ENCODE data around the gene MEGF9. TPM values are rescaled to one million over a fixed set of nuclear protein-coding genes. Genes with fewer than 3 reads are reported as not detected.

The MEGF9 gene
- total RNA-seq, 1 experiment from 2014 or later, result 35.7 TPM

DNA sequence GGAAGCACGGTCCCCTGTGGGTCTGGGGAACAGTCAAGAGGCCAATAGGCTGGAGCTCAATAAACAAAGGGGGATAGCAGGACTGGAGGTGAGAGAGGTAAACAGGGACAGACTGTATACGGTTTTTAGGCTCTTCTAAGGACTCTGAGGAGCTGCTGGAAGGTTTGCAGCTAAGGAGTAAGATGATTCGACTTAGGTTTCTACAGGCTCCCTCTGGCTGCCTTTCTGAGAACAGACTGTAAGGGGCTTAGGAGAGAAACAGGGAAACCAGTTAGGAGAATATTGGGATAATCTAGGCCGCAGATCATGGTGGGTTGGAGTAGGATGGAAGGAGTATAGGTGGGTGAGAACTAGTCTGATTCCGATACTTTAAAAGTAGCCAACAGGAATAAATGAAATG lies 144.7 kb downstream of the MEGF9 start:
- TF ChIP-seq EZH2 (IDR thresholded peaks at IDR 0.05; ENCODE audit: low read depth), result no peak
- Histone ChIP-seq H3K4me1 (replicated peaks; ENCODE audit: insufficient read depth) (no peaks in the 10 kb centered on the region), H3K9me2 (ENCODE audit: insufficient read depth) (no peaks in the 10 kb centered on the region), H4K20me1 (ENCODE audit: insufficient read depth) (no peaks in the 10 kb centered on the region), H3K9me3 (ENCODE audit: insufficient read depth, low read depth) (no peaks in the 10 kb centered on the region), H3K79me2 (ENCODE audit: low read depth) (peaks cover 8% of the 10 kb centered on the region; the same call in 1 of the 2 replicates), H3K4me3 (no peak overlapping the region), H3K27me3 (ENCODE audit: insufficient read depth, low read depth) (no peaks in the 10 kb centered on the region), H3K27ac (no peak overlapping the region), H3K36me3 (ENCODE audit: low read depth) (0 out of 2 replicates have a peak, but pooled peaks cover 3% of the 10 kb centered on the region), H3F3A (ENCODE audit: insufficient read depth, low read depth) (no peaks in the 10 kb centered on the region), H2AFZ (no peak overlapping the region), H3K4me2 (no peak overlapping the region)
- ChIA-PET CTCF (no interaction called here), POLR2A (ENCODE audit: unreplicated experiment) (no interaction called here)
- BruUV-seq (replicated peaks), result no TSS peak
- no peak for DNase-seq
- intact Hi-C loops (cut with micrococcal nuclease; ENCODE audit: unreplicated experiment), result no loop called here

- no peaks in the 10 kb centered on the region for H3K27me3 ChIP-seq (ENCODE audit: insufficient read depth, low read depth)
- H3F3A ChIP-seq (ENCODE audit: insufficient read depth, low read depth), result no peaks in the 10 kb centered on the region
- ChIA-PET CTCF (no interaction called here), POLR2A (ENCODE audit: unreplicated experiment) (no interaction called here)
- H3K4me2 ChIP-seq, result no peak overlapping the region
- no peaks in the 10 kb centered on the region for H4K20me1 ChIP-seq (ENCODE audit: insufficient read depth)
- no peaks in the 10 kb centered on the region for H3K4me1 ChIP-seq (replicated peaks; ENCODE audit: insufficient read depth)
- H3K79me2 ChIP-seq (ENCODE audit: low read depth), result 0 out of 2 replicates have a peak, but pooled peaks cover 3% of the 10 kb centered on the region
- H3K27ac ChIP-seq, result no peak overlapping the region
- H3K36me3 ChIP-seq (ENCODE audit: low read depth), result 0 out of 2 replicates have a peak, but pooled peaks cover 3% of the 10 kb centered on the region
- intact Hi-C loops (cut with micrococcal nuclease; ENCODE audit: unreplicated experiment), result no loop called here
- DNase-seq, result no peak
- H3K9me2 ChIP-seq (ENCODE audit: insufficient read depth), result no peaks in the 10 kb centered on the region
- H2AFZ ChIP-seq, result no peak overlapping the region
- H3K4me3 ChIP-seq, result no peak overlapping the region
- BruUV-seq (replicated peaks), result no TSS peak
- TF ChIP-seq, protein P1, sequence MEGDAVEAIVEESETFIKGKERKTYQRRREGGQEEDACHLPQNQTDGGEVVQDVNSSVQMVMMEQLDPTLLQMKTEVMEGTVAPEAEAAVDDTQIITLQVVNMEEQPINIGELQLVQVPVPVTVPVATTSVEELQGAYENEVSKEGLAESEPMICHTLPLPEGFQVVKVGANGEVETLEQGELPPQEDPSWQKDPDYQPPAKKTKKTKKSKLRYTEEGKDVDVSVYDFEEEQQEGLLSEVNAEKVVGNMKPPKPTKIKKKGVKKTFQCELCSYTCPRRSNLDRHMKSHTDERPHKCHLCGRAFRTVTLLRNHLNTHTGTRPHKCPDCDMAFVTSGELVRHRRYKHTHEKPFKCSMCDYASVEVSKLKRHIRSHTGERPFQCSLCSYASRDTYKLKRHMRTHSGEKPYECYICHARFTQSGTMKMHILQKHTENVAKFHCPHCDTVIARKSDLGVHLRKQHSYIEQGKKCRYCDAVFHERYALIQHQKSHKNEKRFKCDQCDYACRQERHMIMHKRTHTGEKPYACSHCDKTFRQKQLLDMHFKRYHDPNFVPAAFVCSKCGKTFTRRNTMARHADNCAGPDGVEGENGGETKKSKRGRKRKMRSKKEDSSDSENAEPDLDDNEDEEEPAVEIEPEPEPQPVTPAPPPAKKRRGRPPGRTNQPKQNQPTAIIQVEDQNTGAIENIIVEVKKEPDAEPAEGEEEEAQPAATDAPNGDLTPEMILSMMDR (conservative IDR thresholded peaks at IDR 0.05), result no peak
- TF ChIP-seq EZH2 (IDR thresholded peaks at IDR 0.05; ENCODE audit: low read depth), result no peak
- no peaks in the 10 kb centered on the region for H3K9me3 ChIP-seq (ENCODE audit: insufficient read depth, low read depth)
Measured at GRCh38 chr9:120568816-120569215, 145.5 kb downstream of the MEGF9 start.

DNA sequence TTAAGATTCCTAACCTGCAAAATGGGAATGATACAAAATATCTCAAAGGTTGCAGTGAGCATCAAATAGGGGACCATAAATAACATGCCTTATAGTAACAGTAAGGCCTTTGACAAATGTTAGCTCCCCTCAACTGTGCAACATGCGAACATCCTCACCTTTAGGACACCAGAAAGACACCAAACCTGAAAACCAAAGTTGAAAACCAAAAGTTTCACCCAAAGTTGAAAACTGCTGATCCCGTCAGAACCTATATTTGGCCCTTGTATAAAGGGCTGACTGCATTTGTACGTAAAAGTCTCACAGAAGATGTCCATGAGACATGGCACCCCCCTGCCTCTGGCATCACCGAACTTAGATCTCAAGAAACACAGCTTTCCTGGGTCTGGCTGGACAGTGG lies 146.4 kb downstream of the MEGF9 start:
- TF ChIP-seq, protein P1 (conservative IDR thresholded peaks at IDR 0.05), result no peak
- TF ChIP-seq EZH2 (IDR thresholded peaks at IDR 0.05; ENCODE audit: low read depth), result no peak
- ChIA-PET POLR2A (ENCODE audit: unreplicated experiment) (no interaction called here), CTCF (no interaction called here)
- Histone ChIP-seq H3K36me3 (ENCODE audit: low read depth) (0 out of 2 replicates have a peak, but pooled peaks cover 3% of the 10 kb centered on the region), H3F3A (ENCODE audit: insufficient read depth, low read depth) (no peaks in the 10 kb centered on the region), H3K79me2 (ENCODE audit: low read depth) (no peaks in the 10 kb centered on the region), H3K27ac (no peak overlapping the region), H3K9me3 (ENCODE audit: insufficient read depth, low read depth) (no peaks in the 10 kb centered on the region), H3K4me1 (replicated peaks; ENCODE audit: insufficient read depth) (no peaks in the 10 kb centered on the region), H3K27me3 (ENCODE audit: insufficient read depth, low read depth) (no peaks in the 10 kb centered on the region), H3K4me2 (no peak overlapping the region), H2AFZ (no peak overlapping the region), H4K20me1 (ENCODE audit: insufficient read depth) (no peaks in the 10 kb centered on the region), H3K4me3 (no peak overlapping the region), H3K9me2 (ENCODE audit: insufficient read depth) (no peaks in the 10 kb centered on the region)
- no TSS peak for BruUV-seq (replicated peaks)
- no peak for DNase-seq
- intact Hi-C loops (cut with micrococcal nuclease; ENCODE audit: unreplicated experiment), result no loop called here

GRCh38 chr9:120567081-120567480 lies 147.2 kb downstream of the MEGF9 start:
- no TSS peak for BruUV-seq (replicated peaks)
- H3F3A ChIP-seq (ENCODE audit: insufficient read depth, low read depth), result no peaks in the 10 kb centered on the region
- ChIA-PET POLR2A (ENCODE audit: unreplicated experiment) (no interaction called here), CTCF (no interaction called here)
- H2AFZ ChIP-seq, result no peak overlapping the region
- DNase-seq, result no peak
- H3K27me3 ChIP-seq (ENCODE audit: insufficient read depth, low read depth), result no peaks in the 10 kb centered on the region
- no peaks in the 10 kb centered on the region for H4K20me1 ChIP-seq (ENCODE audit: insufficient read depth)
- H3K9me2 ChIP-seq (ENCODE audit: insufficient read depth), result no peaks in the 10 kb centered on the region
- intact Hi-C loops (cut with micrococcal nuclease; ENCODE audit: unreplicated experiment), result no loop called here
- TF ChIP-seq, protein P1 (conservative IDR thresholded peaks at IDR 0.05), result no peak
- TF ChIP-seq EZH2 (IDR thresholded peaks at IDR 0.05; ENCODE audit: low read depth), result no peak
- H3K4me3 ChIP-seq, result no peak overlapping the region
- no peak overlapping the region for H3K4me2 ChIP-seq
- no peak overlapping the region for H3K27ac ChIP-seq
- no peaks in the 10 kb centered on the region for H3K9me3 ChIP-seq (ENCODE audit: insufficient read depth, low read depth)
- 0 out of 2 replicates have a peak, but pooled peaks cover 3% of the 10 kb centered on the region for H3K36me3 ChIP-seq (ENCODE audit: low read depth)
- H3K4me1 ChIP-seq (replicated peaks; ENCODE audit: insufficient read depth), result no peaks in the 10 kb centered on the region
- no peaks in the 10 kb centered on the region for H3K79me2 ChIP-seq (ENCODE audit: low read depth)

All from PC-9 (cell line).